GM21723 (cell line): ENCODE measurements around the gene PPAT.

Source experiments
- ATAC-seq: cut with Tn5 transposase; IDR thresholded peaks from one replicate; pipeline ENCODE4 v1.9.1; 2021; ENCODE audit warnings: mild to moderate bottlenecking, moderate library complexity; ENCODE audit not compliant: unreplicated experiment

The PPAT gene

DNA sequence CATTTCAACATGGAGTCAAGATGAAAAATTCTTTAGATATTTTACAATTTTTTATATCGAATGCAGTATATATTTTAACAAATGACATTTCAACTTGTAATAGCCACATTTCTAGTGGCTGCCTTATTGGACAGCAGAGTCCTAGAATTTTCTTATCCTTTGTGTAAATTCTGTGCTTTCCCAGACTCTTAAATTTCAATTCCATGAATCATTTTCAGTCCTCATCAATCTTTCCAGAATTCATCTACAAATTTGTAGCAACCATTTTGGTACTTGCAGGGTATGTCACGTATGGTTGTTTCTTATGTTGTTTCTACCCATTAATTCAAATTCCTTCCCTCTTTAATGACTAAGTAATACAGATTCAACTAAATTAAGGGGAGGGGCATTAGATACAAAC is 3.4 kb upstream of the PPAT start:
- ATAC-seq, result no peak

DNA sequence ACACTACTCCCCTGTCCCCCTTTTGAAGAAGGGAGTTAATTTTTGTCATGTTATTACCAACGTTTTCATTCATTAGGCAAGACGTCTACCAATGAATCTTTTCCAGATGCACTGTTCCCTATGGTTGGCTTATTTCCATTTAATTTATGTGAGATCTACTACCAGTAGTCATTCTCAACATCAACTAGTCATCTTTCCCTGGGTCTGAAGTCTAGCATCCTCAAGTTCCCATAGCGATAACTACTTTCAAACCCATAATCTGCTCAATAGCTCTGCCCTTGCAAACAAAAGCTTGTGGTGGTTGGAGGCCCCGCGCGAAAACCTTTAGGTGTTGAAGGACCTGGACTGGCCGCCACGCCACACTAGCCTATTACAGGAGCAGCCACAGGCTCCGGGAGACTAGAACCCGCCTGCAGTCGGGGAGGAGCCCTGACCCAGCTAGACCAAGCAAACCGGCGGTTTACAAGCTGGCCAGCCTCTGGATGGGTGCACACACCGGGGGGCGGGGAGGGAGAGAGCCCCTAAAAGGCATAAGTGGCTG is 746 bp downstream of the PPAT start:
- peak; percentile 15 for ATAC-seq

DNA sequence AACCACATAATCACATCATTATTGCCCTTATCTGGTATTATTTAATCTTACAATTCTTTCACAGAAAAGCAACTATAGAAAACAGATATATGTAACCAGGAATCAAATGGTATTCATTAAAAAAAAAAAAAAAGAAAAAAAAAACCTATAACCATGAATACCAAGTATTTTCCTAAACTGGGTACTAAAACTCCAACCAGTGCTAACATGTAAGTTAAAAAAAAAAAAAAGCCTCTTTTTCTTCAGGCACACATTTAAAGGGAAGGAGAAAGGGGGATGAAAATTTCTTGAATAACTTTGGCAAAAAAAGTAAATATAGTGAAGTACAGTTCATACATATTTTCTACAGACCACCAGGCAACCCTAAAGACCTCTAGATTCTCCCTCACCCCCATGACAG is 2.1 kb downstream of the PPAT start:
- no peak for ATAC-seq

DNA sequence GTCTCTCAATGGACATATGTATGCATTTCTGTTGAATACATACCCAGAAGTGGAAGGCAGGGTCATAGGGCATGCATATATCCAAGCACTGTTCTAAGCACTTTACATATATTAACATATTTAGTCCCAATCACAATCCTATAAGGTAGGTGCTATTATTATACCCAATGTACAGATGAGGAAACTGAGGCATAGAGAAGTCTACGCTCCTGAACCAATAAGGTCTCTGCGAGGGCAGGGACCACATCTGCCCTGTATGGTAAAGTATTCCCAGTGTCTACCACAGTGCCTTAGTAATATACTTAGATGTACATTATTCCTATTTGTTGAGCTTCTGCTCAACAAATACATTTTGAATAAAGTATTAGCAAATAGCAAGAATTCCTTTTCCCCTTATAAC is 5.2 kb downstream of the PPAT start:
- no peak for ATAC-seq

DNA sequence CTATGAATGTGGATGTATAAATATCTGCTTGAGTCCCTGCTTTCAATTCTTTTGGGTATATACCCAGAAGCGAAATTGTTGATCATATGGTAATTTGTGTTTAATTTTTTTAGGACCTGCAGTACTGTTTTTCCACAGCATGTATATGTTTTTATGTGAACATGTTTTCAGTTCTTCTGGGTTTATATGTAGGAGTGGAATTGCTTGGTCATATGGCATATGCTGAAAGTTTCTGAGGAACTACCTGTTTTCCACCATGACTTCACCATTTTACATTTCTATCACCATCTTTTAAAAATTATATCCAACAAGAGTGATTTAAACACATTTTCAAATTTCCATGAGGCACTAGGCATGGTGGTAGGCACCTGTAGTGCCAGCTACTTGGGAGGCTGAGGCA is 8.2 kb downstream of the PPAT start:
- ATAC-seq, result no peak

DNA sequence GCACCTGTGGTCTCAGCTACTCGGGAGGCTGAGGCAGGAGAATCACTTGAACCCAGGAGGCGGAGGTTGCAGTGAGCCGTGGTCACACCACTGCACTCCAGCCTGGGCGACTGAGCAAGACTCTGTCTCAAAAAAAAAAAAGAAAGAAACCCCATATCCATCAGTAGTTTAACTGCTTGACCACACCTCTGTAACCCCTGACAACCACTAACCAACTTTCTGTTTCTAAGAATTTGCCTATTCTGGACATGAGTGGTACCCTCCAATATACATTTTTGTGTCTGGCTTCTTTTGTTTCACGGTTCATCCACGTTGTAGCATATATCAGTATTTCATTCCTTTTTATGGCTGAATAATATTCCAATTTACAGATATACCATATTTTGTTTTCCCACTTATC is 9.1 kb downstream of the PPAT start:
- peak; percentile 55 for ATAC-seq

DNA sequence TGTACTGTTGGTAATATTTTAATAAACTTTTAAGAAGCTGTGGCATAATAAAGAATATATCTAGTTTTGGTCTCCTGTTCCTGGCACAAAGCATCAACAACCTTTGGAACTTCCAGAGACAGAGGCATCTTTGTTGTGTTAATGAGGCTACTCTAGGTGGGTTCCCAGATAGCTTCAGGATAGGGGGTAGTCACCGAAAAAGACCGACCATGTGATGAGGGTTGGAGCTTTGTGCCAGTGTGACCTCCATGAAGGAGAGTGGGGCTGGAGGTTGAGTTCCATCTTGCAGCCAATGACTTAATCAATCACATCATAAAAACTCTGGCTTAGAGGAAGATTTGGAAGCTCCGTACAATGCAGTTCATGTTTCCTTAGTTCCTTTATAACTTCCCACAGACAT is 9.9 kb downstream of the PPAT start:
- no peak for ATAC-seq

DNA sequence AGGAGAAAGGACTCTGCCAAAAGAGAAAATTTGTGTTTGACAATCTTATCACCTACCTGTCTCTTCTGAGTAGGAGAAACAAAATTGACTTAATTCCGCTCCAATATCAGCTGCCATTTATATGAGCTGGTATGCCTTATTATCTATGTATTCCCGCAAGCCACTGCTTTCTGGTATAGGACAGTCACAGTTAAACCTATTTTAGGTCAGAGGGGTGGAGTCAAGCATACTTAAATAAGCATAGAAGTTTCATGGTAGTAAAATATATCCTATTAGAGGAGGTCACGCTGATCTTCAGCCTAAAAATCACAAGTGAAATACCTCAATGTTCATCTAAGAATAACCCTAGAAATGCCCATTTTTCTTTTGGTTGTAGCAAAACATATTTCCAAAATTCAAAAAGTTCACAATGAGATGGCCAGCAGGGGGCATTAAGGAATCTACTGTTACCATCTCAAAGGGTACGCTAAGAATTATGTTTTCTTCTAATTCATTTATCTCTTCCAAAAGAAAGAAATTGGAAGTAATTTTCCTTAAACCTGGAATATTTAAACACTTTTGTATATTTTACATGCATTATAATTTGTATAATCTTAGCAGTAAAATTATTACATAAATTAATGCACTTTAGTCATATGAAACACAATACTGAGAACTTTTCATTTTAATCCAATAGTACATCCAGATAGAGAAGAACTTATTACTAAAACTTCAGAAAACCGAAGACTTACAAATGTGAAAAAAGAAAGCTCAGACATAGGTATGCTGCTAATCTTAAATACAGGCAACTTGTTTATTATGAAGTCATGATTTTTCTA is 10.5 kb downstream of the PPAT start:
- ATAC-seq, result no peak

DNA sequence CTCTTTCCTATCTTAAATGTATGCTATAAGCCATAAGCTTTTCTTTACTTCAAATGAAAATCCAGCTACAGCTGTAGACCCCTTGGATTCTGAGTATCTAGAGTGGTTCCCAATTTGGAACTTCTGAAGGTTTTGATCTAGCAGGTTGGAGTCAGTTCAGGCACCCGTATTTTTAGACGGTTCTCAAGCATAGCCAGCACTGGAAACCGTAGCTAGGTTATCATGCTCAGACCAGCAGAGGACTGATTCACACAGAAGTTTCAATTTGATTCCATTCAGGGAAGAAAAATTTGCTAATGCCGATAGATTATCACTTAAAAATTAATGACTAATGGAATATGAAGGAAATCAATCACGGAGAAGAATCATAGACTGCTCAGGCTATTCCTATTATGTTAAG is 11.2 kb downstream of the PPAT start:
- no peak for ATAC-seq

DNA sequence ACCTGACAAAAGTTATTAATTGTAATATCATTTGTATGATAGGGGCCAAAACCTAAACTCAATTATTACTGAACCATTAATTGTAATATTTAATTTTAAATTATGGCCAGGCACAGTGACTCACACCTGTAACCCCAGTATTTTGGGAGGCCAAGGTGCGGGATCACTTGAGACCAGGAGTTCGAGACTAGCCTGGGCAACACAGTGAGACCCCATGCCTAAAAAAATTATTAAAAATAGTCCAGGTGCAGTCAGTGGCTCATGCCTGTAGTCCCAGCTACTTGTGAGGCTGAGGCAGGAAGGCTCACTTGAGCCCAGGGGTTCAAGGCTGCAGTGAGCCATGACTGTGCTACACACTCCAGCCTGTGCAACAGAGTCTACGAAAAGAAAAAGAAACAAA is 18.0 kb downstream of the PPAT start:
- ATAC-seq, result no peak

DNA sequence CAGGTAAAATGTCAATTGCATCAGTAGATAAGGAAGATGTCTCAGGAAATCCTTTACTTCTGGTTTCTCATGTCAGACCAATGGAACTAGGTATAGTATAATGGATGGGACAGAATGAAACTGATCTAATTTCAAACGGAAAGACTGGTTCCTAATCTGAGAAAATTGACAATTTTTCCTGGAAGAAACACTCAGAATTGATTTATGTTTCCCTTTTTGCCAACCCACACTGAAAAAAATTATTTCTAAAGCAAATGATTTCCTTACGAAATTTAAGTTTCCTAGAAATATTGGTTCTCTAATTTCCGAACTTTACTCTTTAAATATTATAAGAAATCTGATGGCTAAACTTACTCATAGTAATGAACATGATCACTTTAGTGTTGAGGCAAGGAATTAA is 19.1 kb downstream of the PPAT start:
- ATAC-seq, result no peak

DNA sequence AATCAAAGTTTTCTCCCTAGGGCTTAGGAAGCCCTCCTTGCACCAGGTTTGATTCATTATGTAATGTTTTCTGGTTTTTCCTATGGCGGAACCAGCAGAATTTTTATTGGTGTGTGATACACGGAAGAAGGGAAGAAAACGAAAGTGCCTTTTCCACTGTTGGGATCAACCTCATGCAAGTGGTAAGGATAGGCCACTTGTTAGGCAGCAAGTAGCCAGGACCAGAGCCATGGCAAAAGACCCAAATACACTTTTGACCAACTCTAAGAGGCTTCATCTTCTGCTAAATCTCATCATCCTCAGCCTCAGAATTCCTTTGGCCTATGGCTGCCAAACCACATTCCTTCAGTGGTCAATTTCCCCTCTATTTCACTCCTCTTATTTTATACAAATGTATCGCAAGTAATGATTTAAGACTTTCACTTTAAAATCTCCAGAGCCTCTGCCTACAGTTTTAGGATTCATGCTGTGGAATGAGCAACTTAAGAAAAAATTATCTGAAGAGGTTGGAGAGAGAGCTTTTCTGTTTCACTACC is 21.2 kb downstream of the PPAT start:
- ATAC-seq, result no peak

DNA sequence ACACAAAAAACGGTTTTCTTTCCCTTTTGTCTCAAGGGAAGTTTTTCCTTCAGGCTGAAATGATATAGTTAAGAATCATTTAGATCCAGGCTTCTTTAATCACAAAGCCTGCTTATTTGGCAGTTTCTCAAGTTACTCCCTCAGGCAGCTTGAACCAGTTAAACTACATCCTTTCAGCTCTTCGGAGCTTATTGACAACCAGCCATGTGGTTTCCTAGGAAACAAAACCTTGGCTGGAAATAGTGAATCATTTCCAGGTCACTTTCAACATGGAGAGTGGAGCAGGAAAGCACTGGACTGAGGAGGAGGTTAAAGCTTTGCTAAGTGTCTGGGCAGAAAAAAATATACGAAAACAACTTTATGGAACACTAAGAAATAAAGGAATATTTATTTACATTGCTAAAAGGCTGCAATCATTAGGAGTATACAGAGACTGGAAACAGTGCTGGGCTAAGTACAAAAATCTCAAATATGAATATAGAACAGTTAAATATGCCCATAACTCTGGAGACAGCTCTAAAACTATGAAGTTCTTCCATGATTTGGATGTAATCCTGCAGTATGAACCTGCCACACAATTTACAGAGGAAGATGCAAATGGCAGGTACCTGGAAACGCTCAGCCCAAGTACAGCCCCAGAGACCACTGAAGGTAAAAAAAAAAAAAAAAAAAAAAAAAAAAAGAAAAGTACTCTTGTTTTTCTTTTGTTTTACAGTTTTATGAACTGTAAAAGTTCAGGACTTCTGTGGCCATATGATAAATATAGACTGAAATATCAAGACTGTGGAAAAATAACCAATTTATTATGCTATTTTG is 25.0 kb downstream of the PPAT start:
- ATAC-seq, result no peak

DNA sequence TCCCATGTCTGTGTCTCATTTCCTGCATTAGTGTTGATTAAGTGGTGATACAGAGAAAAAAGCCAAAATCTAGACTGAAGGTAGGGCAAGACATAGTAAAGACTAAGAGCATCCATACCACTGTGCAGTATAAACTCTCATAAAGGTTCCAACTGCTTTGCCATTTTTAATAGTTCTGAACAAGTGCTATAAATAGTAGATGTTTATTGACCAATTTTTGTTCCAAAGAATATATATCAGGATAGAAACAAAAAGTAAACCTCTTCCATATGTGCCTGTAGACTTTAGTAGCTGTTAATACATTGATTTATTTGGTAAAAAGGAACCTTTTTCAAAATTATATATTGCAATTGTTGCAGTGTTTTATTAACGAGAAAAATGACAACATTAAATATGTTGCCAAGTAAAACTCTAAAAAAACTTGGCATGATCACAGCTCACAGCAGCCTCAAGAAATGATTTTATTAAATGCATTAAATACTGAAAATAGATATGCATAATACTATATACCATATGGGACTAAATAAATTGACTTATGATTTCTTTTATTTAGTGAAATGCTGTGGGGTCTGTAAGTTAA is 25.8 kb downstream of the PPAT start:
- no peak for ATAC-seq

DNA sequence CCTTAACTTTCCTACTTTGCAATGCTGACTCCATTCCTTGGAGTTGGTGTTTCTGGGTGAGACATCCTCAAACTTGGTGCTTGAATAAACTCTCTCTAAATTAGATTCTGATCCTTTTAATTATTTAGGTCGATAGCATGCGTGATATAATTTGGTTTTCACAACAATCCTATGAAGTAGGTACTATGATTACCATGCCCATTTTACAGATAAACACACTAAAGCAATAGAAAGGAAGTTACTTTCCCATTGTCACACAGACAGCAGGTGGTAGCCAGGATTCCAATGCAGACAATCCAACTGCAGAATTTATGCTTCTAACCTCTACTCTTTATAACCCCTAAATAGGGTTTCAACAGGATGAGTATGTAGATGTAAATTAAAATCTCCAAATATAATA is 26.4 kb downstream of the PPAT start:
- ATAC-seq, result no peak

DNA sequence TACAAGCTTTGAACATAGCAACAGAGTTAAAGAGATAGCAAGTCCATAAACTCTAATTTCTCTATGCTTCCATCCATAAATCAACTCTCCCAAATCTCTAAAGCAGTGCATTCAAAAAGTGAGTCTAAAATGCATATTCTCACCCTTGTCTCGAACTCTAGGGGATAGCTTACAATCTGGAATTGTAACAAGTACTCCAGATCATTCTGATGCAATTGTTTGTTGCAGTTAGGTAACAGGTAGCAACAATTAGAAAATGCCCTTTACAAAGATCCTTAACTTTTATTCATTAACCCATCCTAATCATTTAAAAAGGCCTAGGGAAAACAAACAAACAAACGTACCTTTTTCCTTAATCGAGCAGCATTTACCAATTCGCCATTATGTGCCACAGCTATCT is 29.3 kb downstream of the PPAT start:
- no peak for ATAC-seq

DNA sequence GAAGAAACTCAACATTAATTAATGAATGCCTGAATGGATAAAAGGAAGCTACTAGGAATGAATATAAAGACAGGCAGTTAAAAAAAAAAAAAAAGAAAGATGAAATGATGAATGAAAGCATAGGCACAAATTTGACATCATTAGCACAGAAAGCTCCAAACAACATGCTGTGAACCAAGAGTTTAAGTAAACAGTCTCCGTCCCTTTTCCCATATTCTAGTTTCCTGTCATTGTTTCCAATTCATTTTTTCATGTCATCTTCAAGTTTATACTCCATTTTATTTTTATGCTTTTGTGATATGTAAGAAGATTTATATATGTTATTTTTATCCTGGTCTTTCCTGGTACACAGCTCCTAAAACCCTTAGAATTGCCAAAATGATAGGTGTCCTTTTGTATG is 30.4 kb downstream of the PPAT start:
- ATAC-seq, result no peak

DNA sequence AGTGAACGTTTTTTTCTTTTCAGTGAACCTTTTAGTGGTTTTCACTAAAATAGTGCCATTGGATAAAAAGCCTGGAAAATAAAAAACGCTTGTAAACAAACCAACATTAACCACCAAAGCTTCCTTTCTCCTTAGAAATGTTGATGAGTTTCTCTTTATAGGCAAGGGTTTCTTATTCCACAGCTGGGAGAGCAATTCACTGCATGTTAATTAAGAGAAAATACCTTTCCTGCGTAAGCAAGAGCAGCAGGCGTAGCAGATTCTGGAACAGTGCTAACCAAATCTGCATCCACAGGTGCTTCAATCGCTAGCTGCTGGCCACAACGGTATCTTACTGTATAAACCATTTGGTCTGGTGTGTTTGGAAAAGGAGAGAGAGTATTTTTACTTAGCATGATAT is 34.9 kb downstream of the PPAT start:
- no peak for ATAC-seq

DNA sequence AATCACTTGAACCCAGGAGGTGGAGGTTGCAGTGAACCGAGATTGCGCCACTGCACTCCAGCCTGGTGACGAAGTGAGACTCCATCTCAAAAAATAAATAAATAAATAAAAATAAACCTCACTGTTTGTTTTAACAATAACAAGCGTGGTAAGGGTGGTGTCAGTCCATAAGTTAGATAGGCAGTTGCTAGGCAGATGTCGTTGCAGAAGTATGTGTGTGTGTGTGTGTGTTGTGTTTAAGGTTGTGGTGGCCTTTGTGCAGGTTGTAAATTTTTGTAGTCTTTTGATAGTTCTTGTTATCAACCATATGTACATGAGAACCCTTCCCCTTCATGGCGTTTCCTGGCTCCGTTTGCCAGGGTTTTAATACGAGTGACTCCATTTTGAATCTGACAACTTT is 44.1 kb downstream of the PPAT start:
- no peak for ATAC-seq

DNA sequence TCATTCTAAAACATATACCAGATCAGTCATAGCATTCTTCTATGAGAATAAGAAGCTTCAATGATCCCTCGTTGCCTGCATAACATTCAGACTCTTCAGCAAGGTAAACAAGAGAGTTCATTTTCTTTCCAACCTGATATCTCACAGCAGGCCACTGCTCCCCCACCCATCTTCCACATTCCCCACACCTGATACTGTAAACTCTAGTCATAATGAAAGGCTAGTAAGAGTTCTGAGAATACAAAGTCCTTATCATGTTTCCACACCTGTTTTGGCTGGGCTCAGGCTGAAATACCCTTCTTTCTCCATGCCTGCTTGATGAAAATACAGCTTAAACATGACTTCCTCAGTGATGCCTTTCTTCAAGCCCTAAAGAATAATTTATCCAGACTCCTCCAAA is 45.9 kb downstream of the PPAT start:
- ATAC-seq, result no peak

DNA sequence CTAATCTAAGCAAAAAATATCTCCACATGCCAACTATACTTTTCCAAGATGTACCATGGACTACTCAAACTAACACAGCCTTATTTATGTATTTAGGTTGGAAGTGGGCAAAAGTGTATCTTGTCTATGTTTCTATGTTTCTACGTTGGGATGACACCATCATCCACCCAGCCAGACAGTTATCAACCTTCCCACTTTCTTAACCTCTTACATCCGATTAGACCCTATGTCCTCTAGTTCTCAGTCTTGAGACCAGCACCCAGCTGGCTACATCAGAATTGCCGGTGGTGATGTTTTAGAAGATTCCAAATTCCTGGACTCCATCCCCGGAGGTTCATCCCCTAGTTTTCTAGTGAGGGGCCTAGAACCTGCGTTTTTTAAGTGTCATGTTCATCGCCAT is 47.1 kb downstream of the PPAT start:
- no peak for ATAC-seq
